NCI-H446 treated with DMSO at 0.1 percent for 48 hours (cell line): ENCODE measurements around the gene TBC1D2B.

Source experiments
- DNase-seq: peaks from one replicate; lab custom pipeline; 2025; lab: John Stamatoyannopoulos, UW

The TBC1D2B gene

DNA sequence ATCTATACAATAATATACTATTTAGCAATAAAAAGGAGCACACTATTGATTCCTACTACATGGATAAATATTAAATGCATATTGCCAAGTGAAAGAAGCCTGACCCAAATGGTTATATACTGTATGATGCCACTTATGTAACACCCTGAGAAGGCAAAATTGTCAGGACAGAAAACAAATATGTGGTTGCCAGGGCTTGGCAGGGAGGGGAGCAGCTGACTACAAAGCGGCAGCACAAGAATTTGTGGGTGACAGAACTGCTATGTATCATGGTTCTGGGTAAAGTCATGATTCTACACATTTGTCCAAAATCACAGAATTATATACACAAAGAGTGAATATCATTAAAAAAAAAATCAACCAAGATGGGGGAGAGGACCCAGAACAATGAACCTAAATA lies 22.5 kb downstream of the TBC1D2B start:
- DNase-seq, result no peak

DNA sequence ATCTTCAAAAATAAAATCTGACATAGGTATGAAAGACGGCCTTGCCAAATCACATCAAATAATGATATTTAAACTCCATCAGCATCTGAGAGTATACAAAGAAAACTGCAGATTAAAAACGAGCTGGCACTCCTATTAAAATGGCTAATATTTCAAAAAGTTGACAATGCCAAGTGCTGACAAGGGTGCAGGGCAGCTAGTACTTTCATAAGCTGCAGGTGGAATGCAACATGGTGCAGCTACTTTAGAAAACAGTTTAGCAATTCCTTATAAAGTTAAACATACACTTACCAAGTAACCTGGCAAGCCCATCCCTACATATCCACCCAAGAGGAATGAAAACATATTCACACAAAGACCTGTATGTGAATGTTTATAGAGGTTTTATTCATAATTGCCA lies 23.0 kb downstream of the TBC1D2B start:
- no peak for DNase-seq

DNA sequence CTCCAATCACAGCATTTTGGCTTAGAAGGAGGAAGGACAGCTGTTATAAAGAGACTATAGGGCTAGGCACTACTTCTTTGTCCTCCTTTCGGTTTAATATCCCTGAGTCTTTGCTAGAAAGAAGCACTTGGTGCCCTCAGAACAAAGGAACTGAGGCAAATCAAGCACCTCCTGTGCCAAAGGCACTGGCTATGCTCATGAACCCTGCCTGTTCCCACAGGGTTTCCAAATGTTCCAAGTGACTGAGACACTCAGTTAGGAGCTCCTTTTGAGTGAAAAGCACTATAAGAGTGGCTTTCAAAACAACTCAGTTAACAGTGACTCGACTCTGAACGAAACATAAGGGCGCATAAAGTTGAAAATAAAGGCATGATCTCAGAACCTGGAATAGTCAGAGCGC lies 25.0 kb downstream of the TBC1D2B start:
- DNase-seq, result no peak

DNA sequence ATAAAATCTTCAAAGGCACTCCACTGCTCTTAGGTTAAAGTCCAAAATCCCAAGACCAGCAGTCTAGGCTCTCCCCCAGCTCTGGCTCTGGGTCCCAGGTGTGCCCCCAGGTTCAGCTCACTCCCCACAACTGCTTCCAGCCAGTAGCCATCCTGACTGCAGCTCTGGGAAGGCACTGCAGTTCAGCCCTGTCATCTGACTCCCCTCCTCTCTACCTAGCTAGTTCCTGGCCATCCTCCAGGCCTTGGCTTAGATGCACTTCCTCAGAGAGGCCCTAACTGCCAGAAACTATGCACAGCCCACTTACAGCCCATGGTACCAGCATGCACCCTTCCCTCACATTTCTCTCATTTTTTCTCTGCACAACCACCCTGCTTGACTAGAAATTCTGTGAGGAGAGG lies 25.5 kb downstream of the TBC1D2B start:
- DNase-seq, result peak; percentile 43

DNA sequence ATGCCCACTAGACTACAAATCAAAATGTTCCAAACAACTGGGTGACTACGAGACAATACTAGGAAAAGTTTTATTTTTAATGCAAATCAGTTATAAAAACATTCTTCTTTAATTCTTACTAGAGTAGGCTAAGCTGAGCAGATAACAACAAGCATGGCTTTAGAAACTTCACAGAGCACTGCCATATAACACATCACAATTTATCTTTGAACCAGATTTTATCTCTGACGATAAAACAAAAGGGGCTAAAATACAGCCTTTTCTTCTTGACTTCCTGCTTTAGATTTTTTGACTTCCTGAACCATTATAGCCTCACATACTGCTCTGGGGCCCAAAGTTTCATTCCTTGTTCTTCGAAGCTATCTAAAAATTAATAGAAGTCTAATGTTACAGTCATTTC lies 25.9 kb downstream of the TBC1D2B start:
- no peak for DNase-seq

DNA sequence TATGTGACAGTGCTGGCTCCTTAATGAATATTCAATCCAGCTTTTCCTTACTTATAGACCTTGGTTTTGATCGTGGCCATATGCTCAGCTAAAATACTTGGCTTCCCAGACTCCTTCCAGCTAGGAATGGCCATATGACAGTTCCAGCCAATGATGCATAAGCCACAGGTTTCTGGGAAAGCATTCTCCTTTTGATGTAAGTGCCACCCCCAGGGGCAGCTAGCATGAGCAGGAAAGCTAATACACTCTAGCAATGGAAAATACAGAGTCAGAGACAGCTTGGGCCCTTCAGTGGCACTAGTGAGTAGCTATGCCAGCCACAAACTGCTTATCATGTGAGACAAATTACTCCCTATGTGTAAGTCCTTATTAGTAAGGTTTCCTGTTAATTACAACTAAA lies 26.7 kb downstream of the TBC1D2B start:
- DNase-seq, result no peak

DNA sequence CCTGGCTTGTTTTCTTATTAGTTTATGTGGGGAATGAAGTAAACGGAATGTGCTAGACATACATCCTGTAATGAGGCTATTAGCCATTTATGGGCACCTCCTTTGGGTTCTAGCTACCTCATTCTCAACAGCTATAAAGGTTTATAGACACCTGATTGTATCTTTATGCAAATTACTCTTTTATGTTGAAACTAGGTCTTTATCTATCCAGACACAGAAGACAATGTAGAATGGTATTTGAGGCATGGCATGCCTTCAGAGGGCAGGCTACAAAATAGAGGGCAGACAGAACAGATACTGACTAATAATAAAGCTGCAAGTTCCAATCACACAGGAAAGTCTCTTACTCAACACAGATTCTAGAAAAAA lies 27.1 kb downstream of the TBC1D2B start:
- no peak for DNase-seq

DNA sequence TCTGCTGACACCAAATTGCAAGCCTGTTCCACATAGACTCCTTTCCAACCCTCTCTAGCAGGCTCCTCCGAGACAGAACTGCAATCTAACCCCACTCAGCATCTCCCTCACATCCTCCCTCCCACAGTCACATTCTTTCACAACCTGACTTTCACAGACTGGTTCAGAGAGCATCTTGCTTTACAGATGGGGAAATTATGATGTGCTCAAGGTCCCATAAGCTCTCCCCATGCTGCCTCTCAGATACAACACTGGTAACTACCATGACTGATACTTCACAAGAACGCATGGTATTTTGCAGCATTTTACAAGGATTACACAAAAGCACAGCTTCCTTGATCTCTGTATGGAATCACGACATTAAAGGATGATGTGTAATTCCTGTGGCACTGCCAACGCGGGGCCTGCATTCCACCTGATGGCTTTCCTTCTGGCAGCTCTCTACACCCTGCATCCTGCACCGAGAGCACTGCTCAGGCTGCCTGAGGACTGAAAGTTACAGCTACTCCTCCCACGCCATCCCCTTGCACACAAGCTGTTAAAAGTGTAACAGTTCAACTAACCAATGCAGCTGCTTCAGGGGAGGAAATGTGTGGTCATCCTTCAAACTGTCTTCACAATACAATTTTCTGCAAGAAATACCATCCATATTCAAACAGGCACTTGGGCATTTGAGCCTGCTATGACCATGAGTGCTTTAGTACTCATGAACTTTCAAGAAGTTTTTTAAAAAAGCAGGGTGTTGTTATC lies 27.6 kb downstream of the TBC1D2B start:
- DNase-seq, result no peak

DNA sequence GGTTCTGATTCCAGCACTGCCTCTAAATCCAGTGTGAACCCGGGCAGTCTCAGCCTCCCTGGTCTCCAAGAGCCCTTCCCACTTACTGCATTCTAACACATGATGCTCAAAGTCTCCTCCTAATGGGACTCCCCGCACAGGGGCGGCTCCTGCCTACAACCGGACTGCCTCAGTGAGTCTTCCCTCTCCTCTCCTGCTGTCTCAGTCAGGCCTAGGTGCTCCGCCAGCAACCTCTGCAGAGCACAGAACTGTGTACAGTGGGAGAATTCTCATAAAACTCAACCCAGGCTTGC lies 28.9 kb downstream of the TBC1D2B start:
- DNase-seq, result no peak

DNA sequence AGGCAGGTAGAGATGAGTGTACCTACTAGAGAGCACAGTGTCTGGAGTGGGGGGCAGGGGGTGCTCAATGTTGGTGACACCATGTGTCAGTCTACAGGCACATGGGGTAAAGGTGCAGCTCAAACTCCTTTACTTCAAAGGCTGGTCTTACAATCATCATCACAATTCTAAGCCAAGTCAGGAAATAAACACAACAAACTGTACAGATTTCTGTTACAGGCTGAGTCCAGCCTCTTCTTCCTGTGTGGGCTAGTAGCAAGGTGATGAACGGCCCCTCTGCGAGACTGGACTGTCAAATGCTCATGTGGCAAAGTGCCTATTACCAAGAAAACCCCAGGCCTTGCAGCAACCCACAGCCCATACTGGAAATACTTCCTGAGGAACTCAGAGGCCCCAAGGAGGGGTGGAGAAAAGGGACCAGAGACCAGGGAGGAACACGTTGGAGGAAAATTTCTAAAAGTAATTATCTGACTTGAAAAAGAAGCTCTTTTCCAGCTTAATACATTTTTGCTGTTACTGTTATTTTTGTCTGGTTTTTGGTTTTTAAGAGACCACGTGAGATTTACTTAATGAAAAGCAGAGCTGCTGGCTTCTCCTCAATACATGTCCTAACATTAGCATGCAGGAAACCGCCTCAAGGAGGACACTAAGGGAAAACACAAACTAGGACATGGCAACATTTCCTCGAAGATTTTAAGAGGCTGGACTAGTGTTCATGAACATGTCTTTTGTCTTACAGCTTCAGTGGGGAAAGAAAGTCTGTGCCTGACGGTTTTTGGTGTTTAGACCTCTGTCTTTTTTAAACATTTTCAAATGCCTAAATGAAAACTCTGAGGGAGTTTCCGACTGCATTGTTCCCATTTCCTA lies 29.5 kb downstream of the TBC1D2B start:
- no peak for DNase-seq

DNA sequence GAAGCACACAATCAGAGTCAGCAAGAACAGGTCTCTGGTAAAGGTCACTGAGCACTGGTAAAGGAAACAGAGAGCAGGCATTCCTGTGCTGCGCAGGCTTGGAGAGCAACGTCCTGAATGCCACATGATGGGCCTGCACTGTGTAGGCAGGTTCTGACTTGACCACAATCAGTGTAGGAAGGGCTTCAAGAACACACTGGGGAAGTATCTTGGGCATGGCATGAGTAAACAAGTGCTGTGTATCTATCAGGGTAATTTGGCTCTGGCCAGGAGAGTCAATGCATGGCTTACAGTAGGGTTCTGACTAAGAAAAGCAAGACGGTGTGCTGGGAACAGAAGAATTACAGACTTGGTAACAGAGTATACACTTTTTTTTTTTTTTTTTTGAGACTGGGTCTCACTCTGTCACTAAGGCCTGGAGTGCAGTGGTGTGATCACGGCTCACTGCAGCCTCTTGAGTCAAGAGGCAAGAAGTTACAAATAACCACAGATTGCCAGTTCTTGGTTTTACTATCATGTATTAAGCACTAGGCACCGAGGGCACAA lies 30.6 kb downstream of the TBC1D2B start:
- no peak for DNase-seq

DNA sequence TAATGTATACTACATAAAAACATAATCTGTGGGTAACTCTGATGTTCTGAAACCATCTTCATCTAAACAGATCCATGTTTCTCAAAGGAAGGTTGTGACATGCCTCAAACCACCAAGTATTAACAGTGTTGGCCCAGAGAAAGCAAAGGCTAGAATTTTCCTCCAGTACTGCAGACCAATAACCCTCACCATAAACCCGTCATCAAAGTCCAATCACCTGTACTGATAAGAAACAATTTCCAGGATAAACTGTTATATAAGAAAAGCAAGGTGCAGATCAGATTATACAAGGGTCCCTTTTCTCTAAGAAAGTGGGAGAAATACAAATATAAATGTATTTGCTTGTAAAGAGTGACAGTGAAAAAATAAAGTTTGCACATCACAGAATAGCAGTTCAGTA lies 32.3 kb downstream of the TBC1D2B start:
- DNase-seq, result no peak

DNA sequence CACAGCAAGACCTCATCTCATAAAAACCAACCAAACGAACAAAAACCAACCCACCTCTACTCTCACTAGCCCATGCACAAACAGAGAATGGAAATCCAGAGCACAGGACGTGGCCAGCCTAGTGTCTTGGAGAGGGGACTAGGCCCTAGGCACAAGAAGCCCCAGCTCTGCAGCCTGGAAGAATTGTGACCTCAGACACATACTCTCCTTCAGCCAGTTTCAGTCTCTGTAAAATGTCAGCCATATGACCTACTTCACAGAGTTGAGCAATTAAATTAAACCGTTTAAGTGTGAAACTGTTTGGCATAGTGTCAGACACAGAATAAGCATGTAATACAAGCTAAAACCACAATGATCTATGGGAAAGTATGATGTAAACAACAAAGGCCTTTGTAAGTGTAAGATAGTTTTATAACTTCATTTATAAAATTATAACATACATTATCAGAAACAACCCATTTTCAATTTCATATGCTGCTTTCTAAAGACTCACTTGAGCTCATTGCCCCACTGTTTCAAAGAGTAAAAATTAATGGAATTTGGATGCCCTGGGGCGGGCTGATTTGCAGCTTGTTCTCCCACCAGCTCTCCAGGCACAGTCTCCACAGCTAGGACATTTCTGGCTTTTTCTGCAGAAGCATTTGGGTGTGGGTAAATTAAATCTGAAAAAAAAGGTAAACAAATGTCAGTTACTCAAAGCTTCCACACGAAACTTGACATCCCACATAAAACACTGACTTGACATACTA lies 32.9 kb downstream of the TBC1D2B start:
- DNase-seq, result peak; percentile 31

DNA sequence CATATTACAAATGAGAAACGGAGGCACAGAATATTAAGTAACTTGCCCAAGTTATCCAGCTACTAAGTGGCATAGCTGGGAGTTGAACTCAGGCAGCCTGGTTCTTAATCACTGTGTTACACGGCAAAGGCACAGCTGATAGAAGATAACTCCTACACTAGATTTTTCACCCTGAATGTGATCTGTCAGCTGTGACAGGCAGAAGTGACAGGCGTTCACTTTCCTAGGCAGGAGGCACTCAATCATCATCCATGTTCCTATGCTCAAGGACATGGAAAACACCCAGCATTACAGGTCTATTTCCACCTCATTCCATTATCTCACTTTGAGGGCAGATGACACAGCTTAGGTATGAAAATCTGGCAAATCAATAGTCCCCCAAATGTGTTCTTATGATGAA lies 35.6 kb downstream of the TBC1D2B start:
- DNase-seq, result no peak

DNA sequence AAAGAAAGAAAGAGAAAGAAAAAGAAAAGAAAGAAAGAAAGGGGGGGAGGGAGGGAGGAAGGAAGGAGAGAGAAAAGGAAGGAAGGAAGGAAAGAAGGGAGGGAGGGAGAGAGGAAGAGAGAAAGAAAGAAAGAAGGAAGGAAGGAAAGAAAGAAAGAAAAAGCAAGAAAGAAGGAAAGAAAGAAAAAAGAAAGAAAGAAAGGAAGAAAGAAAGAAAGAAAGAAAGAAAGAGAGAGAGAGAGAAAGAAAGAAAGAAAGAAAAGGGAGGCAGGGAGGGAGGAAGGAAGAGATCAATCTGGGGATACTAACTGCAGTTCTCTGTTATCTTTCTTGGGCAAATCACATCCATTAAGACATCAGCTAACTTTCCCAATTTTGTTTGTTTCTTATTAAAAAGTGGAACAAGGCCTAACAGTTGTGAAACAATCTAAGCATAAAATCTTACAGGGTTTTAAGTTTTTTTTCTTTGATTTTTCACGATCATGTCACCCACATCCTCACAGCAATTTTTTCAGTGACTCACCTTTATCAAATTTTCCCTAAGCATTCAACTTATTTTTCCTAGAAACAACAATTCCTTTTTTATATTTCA lies 36.8 kb downstream of the TBC1D2B start:
- no peak for DNase-seq

DNA sequence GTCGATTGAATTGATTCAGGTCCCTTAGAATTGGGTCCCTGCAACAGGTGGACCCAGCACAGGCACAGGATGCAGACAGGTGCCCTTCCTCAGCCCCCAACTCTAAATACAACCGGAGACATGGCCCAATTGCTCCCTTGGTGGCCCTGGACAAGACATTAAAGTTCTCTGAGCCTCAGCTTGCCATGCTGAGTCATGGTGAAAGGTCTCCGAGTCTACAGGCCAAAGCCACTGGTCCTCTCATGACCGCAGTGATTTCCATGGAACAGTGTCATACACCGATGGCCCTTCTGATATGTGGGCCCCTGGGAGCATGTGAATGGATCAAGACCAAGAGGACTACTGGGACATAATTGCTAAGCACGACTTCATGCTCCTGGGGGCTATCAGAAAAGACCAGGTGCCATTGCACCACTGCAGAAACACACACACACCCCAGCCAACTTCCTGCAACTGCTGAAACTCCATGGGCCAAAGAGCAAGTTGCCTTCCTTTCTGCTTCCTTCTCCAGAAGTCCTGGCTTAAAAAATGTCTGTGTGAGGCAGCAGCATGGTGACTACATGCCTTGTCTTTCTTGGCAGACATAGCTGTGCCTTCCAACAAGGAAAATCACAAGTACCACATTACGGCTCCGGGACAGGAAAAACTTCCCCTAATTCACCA lies 38.8 kb downstream of the TBC1D2B start:
- DNase-seq, result no peak

DNA sequence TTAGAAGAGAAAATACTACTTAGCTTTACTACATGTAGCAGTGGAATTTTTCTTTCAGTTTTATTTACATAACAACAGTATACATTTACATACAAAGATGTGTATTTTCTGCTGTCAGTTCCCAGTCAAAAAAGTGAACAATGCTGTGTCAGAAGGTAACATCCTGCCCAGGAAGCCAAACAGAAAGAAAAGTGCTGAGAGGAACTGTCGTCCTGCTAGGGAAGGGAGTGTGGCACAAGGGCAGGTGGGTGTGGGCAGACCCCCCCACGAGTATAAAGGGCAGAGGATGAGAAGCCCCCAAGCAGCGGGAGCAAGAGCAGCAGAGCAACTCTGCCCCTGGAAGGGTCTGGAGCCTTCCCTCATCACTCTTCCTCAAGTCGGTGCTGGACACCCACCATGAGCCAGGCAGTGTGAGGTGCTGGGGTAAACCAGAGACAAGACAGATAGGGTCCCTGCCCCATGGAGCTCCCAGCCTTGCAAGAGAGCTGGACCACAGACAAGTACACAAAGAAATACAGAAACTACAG lies 39.7 kb downstream of the TBC1D2B start:
- DNase-seq, result no peak

DNA sequence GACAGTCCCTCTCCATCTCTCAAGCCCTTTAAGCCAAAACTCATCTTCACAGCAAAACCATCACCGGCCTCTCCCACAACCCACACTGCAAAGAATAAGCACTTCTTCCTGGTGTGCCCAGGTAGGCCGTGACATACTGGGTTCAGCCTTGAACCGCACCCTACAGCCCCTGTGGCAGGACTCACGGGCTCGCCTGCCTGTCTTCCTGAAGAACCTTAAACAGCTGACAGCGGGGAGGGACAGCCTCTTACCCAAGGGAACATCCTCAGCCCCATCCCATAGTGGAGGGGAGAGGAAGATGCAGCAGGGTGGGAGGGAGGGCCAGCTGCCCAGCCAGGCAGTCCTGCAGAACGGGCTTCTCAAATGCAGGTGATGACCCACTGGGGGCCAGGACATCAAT lies 40.2 kb downstream of the TBC1D2B start:
- DNase-seq, result no peak

DNA sequence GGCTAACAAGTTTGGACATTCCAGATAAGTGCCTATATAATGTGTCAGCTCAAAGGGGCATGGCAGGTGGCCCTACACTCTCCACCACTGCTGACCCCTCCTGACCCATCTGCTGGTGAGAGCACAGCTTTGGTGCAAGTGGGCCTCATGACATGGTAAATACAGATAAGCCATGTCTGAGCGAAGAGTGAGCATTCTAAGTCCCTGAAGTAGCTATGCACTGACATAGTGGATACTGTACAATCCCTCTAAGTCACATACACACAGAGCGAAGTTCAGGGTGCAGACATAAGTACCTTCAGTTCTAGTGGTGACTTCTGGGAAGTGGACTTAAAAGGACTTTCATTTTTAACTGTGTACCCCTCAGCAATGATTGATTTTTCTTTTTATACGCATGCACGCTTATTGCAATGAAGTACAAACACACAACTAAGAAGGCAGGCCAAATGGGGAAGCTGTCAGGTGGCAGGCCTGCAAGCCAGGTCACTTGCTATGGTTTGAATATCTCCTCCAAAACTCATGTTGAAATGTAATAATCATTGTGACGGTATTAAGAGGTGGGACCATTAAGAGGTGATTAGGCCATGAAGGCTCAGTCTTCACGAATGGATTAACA lies 41.5 kb downstream of the TBC1D2B start:
- DNase-seq, result no peak

DNA sequence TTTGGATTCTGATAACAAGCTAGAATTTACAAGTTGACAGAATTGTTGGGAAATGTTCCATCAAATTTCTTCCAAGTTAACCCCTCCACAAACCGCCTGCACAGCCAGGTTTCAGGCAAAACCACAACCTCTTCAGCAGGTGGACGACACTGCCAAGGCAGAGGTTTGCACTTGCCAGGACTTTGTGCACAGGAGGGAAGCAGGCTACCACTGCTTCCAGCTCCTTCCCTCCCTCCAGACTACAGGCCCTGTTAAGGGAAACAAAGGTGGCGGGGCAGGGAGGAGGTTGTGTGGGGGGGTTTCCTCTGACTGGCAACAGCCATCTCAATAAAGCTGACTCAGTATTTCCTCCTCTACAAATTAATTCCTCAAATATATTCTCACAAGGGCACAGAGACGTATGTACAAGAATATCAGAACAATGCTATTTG lies 42.2 kb downstream of the TBC1D2B start:
- no peak for DNase-seq
